HEK293 (cell line): ENCODE data around the gene SEC11C.
A peak's percentile ranks its signal among the peaks of the same experiment; 100 is the strongest.

Source experiments
- GFI1B ChIP-seq: fragments of 450-650 bp; formaldehyde crosslinking; IDR thresholded peaks from 2 replicates; pipeline ENCODE4 v1.5.1; 2016; ENCODE audit warnings: missing biosample characterization, missing genetic modification characterization
- GLI4 ChIP-seq: fragments of 450-650 bp; formaldehyde crosslinking; IDR thresholded peaks from 2 replicates; pipeline ENCODE4 v1.5.1; 2016; ENCODE audit warnings: missing biosample characterization, missing genetic modification characterization
- KLF9 ChIP-seq: fragments of 450-650 bp; formaldehyde crosslinking; IDR thresholded peaks from 2 replicates; pipeline ENCODE4 v1.5.1; 2016; ENCODE audit warnings: missing biosample characterization, missing genetic modification characterization, low read depth
- MYNN ChIP-seq: fragments of 450-650 bp; formaldehyde crosslinking; IDR thresholded peaks from 2 replicates; pipeline ENCODE4 v1.5.1; 2016; ENCODE audit warnings: missing biosample characterization, missing genetic modification characterization, borderline replicate concordance
- MZF1 ChIP-seq: fragments of 450-650 bp; formaldehyde crosslinking; IDR thresholded peaks from 2 replicates; pipeline ENCODE4 v1.5.1; 2017; ENCODE audit warnings: missing biosample characterization, missing genetic modification characterization, borderline replicate concordance
- REST ChIP-seq: fragments of 450-650 bp; formaldehyde crosslinking; IDR thresholded peaks from 2 replicates; pipeline ENCODE4 v1.5.1; 2016; ENCODE audit warnings: missing biosample characterization, missing genetic modification characterization
- SALL2 ChIP-seq: fragments of 450-650 bp; formaldehyde crosslinking; IDR thresholded peaks from 2 replicates; pipeline ENCODE4 v1.5.0; 2017; ENCODE audit warnings: missing biosample characterization, mild to moderate bottlenecking, missing genetic modification characterization, borderline replicate concordance
- SETDB1 ChIP-seq: IDR thresholded peaks from one replicate; pipeline ENCODE4 v1.6.1; 2017; ENCODE audit warnings: mild to moderate bottlenecking, low read length, moderate library complexity, mixed read lengths; ENCODE audit not compliant: insufficient read length
- SP3 ChIP-seq: fragments of 450-650 bp; formaldehyde crosslinking; IDR thresholded peaks from 2 replicates; pipeline ENCODE4 v1.5.1; 2016; ENCODE audit warnings: missing biosample characterization, missing genetic modification characterization
- TRIM28 ChIP-seq: IDR thresholded peaks from 2 replicates; pipeline ENCODE4 v1.6.1; 2011; ENCODE audit warnings: low read length, control low read depth, borderline replicate concordance
- ZFP3 ChIP-seq: fragments of 450-650 bp; formaldehyde crosslinking; IDR thresholded peaks from 2 replicates; pipeline ENCODE4 v1.5.1; 2016; ENCODE audit warnings: low read depth, missing biosample characterization, missing genetic modification characterization
- ZNF10 ChIP-seq: fragments of 450-650 bp; formaldehyde crosslinking; IDR thresholded peaks from 2 replicates; pipeline ENCODE4 v1.5.1; 2017; ENCODE audit warnings: missing biosample characterization, missing genetic modification characterization
- ZNF211 ChIP-seq: fragments of 450-650 bp; formaldehyde crosslinking; IDR thresholded peaks from 2 replicates; pipeline ENCODE4 v1.5.1; 2016; ENCODE audit warnings: low read depth, missing biosample characterization, missing genetic modification characterization
- ZNF24 ChIP-seq: fragments of 450-650 bp; formaldehyde crosslinking; IDR thresholded peaks from 2 replicates; pipeline ENCODE4 v1.5.1; 2016; ENCODE audit warnings: missing biosample characterization, missing genetic modification characterization
- ZNF266 ChIP-seq: fragments of 450-650 bp; formaldehyde crosslinking; IDR thresholded peaks from 2 replicates; pipeline ENCODE4 v1.5.1; 2016; ENCODE audit warnings: missing biosample characterization, missing genetic modification characterization, low read depth
- ZNF350 ChIP-seq: fragments of 450-650 bp; formaldehyde crosslinking; IDR thresholded peaks from 2 replicates; pipeline ENCODE4 v1.5.0; 2017; ENCODE audit warnings: missing biosample characterization, mild to moderate bottlenecking, missing genetic modification characterization
- ZNF366 ChIP-seq: fragments of 450-650 bp; formaldehyde crosslinking; conservative IDR thresholded peaks from 2 replicates; pipeline ENCODE4 v1.5.1; 2016; ENCODE audit warnings: missing biosample characterization, missing genetic modification characterization
- ZNF37A ChIP-seq: fragments of 450-650 bp; IDR thresholded peaks from 2 replicates; pipeline ENCODE4 v1.5.1; 2018; ENCODE audit warnings: missing biosample characterization, missing genetic modification characterization
- ZNF398 ChIP-seq: fragments of 450-650 bp; formaldehyde crosslinking; IDR thresholded peaks from 2 replicates; pipeline ENCODE4 v1.5.1; 2017; ENCODE audit warnings: missing biosample characterization, missing genetic modification characterization
- ZNF433 ChIP-seq: fragments of 450-650 bp; formaldehyde crosslinking; IDR thresholded peaks from 2 replicates; pipeline ENCODE4 v1.5.1; 2016; ENCODE audit warnings: missing biosample characterization, missing genetic modification characterization, low read depth
- ZNF521 ChIP-seq: fragments of 450-650 bp; formaldehyde crosslinking; IDR thresholded peaks from 2 replicates; pipeline ENCODE4 v1.5.1; 2017; ENCODE audit warnings: missing biosample characterization, mild to moderate bottlenecking, missing genetic modification characterization
- ZNF571 ChIP-seq: fragments of 450-650 bp; formaldehyde crosslinking; IDR thresholded peaks from 2 replicates; pipeline ENCODE4 v1.5.0; 2017; ENCODE audit warnings: missing biosample characterization, missing genetic modification characterization
- ZNF600 ChIP-seq: fragments of 450-650 bp; formaldehyde crosslinking; IDR thresholded peaks from 2 replicates; pipeline ENCODE4 v1.5.1; 2016; ENCODE audit warnings: missing biosample characterization, missing genetic modification characterization
- ZNF626 ChIP-seq: fragments of 450-650 bp; sonication (Bioruptor Pico); formaldehyde crosslinking; IDR thresholded peaks from 2 replicates; pipeline ENCODE4 v1.5.1; 2018; ENCODE audit warnings: missing biosample characterization, missing genetic modification characterization, inconsistent platforms
- ZNF658 ChIP-seq: fragments of 450-650 bp; formaldehyde crosslinking; IDR thresholded peaks from 2 replicates; pipeline ENCODE4; 2016; ENCODE audit warnings: missing biosample characterization, missing genetic modification characterization
- ZNF692 ChIP-seq: fragments of 450-650 bp; formaldehyde crosslinking; IDR thresholded peaks from 2 replicates; pipeline ENCODE4 v1.5.1; 2016; ENCODE audit warnings: missing biosample characterization, missing genetic modification characterization
- ZNF701 ChIP-seq: fragments of 450-650 bp; formaldehyde crosslinking; IDR thresholded peaks from 2 replicates; pipeline ENCODE4 v1.5.1; 2016; ENCODE audit warnings: missing biosample characterization, missing genetic modification characterization
- ZSCAN18 ChIP-seq: fragments of 450-650 bp; formaldehyde crosslinking; IDR thresholded peaks from 2 replicates; pipeline ENCODE4 v1.5.1; 2016; ENCODE audit warnings: missing biosample characterization, missing genetic modification characterization
- ZXDB ChIP-seq: fragments of 450-650 bp; formaldehyde crosslinking; IDR thresholded peaks from 2 replicates; pipeline ENCODE4 v1.5.1; 2016; ENCODE audit warnings: missing biosample characterization, missing genetic modification characterization
- TF ChIP-seq, protein P1 (sequence below): fragments of 450-650 bp; formaldehyde crosslinking; IDR thresholded peaks from 2 replicates; pipeline ENCODE4 v1.5.1; 2017; ENCODE audit warnings: missing biosample characterization, missing genetic modification characterization
- TF ChIP-seq, protein P2 (sequence below): fragments of 450-650 bp; formaldehyde crosslinking; IDR thresholded peaks from 2 replicates; pipeline ENCODE4 v1.5.1; 2017; ENCODE audit warnings: missing biosample characterization, missing genetic modification characterization

Gene SEC11C

GRCh38 chr18:59139615-59140301 is at the start of gene SEC11C (continued):
- TF ChIP-seq ZNF366 (tag by site-specific recombination): no peak
- no peak for TF ChIP-seq MZF1 (tag by site-specific recombination)
- peak; percentile 90 for TF ChIP-seq SP3 (tag by site-specific recombination)
- TF ChIP-seq ZNF626 (tag by site-specific recombination): no peak
- TF ChIP-seq ZNF701: no peak
- no peak for TF ChIP-seq GFI1B (tag by site-specific recombination)
- peak; percentile 64 for TF ChIP-seq ZNF692 (tag by site-specific recombination)
- TF ChIP-seq ZXDB (tag by site-specific recombination): peak; percentile 89
- TF ChIP-seq, protein P1, sequence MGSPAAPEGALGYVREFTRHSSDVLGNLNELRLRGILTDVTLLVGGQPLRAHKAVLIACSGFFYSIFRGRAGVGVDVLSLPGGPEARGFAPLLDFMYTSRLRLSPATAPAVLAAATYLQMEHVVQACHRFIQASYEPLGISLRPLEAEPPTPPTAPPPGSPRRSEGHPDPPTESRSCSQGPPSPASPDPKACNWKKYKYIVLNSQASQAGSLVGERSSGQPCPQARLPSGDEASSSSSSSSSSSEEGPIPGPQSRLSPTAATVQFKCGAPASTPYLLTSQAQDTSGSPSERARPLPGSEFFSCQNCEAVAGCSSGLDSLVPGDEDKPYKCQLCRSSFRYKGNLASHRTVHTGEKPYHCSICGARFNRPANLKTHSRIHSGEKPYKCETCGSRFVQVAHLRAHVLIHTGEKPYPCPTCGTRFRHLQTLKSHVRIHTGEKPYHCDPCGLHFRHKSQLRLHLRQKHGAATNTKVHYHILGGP (tag by site-specific recombination): no peak
- no peak for TF ChIP-seq ZNF521
- no peak for TF ChIP-seq ZNF266
- no peak for TF ChIP-seq ZNF211 (tag by site-specific recombination)
- no peak for TF ChIP-seq ZFP3
- TF ChIP-seq ZNF24 (tag by site-specific recombination): no peak
- TF ChIP-seq REST (tag by site-specific recombination): no peak
- TF ChIP-seq SALL2 (tag by site-specific recombination): no peak
- TF ChIP-seq ZNF398 (tag by site-specific recombination): no peak
- no peak for TF ChIP-seq SETDB1
- no peak for TF ChIP-seq ZNF10 (tag by site-specific recombination)
- TF ChIP-seq ZNF350 (tag by site-specific recombination): no peak
- TF ChIP-seq ZNF571: no peak
- no peak for TF ChIP-seq TRIM28
- TF ChIP-seq GLI4: no peak
- TF ChIP-seq KLF9 (tag by site-specific recombination): peak; percentile 82
- TF ChIP-seq ZNF37A (tag by site-specific recombination): no peak
- TF ChIP-seq, protein P2, sequence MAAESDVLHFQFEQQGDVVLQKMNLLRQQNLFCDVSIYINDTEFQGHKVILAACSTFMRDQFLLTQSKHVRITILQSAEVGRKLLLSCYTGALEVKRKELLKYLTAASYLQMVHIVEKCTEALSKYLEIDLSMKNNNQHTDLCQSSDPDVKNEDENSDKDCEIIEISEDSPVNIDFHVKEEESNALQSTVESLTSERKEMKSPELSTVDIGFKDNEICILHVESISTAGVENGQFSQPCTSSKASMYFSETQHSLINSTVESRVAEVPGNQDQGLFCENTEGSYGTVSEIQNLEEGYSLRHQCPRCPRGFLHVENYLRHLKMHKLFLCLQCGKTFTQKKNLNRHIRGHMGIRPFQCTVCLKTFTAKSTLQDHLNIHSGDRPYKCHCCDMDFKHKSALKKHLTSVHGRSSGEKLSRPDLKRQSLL (tag by site-specific recombination): 0 out of 2 replicates have a peak, but pooled peaks have one; percentile 28
- no peak for TF ChIP-seq MYNN (tag by site-specific recombination)
- no peak for TF ChIP-seq ZNF658 (tag by site-specific recombination)
- 0 out of 2 replicates have a peak, but pooled peaks have one; percentile 20 for TF ChIP-seq ZNF600 (tag by site-specific recombination)
- TF ChIP-seq ZSCAN18 (tag by site-specific recombination): 0 out of 2 replicates have a peak, but pooled peaks have one; percentile 27
- no peak for TF ChIP-seq ZNF433 (tag by site-specific recombination)
